Stimulated activated CD8-positive, alpha-beta memory T cell treated with anti-CD3 and anti-CD28 coated beads, Interleukin-15, amount 100 ng/mL, for 24 hours (primary cell): ENCODE results near the gene PCP2.

ENCODE experiments used
- DNase-seq: peaks from one replicate; pipeline ENCODE4 v3.0.0-alpha.2; 2020; ENCODE audit warnings: low read depth

Gene PCP2

GRCh38 chr19:7638802-7639465, 5.4 kb upstream of the PCP2 start:
- DNase-seq: no peak

- no peak for DNase-seq
Measured at GRCh38 chr19:7637374-7638256, 4.1 kb upstream of the PCP2 start.

- peak; percentile 92 for DNase-seq
Measured at GRCh38 chr19:7636691-7637373, 3.3 kb upstream of the PCP2 start, which contains the start of gene STXBP2. STXBP2 (plus strand) TSS chr19:7637110; CDS start chr19:7637150, 40 bp downstream.

- DNase-seq: no peak
Measured at GRCh38 chr19:7636317-7636690, 2.8 kb upstream of the PCP2 start.

- no peak for DNase-seq
Measured at GRCh38 chr19:7635670-7636069, 2.2 kb upstream of the PCP2 start.

- DNase-seq: no peak
Measured at GRCh38 chr19:7632340-7633203, 947 bp downstream of the PCP2 start.

GRCh38 chr19:7631577-7631976, 1.9 kb downstream of the PCP2 start:
- DNase-seq: no peak

- DNase-seq: peak; percentile 87
Measured at GRCh38 chr19:7629347-7630054, 4.0 kb downstream of the PCP2 start, which contains the start of the genes PET100 and XAB2. PET100 (plus strand) TSS chr19:7629793; CDS start chr19:7629834, 41 bp downstream. XAB2 (minus strand) TSS chr19:7629545; CDS start chr19:7629527, 18 bp downstream.

GRCh38 chr19:7628589-7629311, 4.8 kb downstream of the PCP2 start:
- DNase-seq: no peak

- DNase-seq: no peak
Measured at GRCh38 chr19:7627166-7627565, 6.4 kb downstream of the PCP2 start.

- DNase-seq: no peak
Measured at GRCh38 chr19:7625763-7626372, 7.7 kb downstream of the PCP2 start.

- no peak for DNase-seq
Measured at GRCh38 chr19:7624810-7625209, 8.7 kb downstream of the PCP2 start.

GRCh38 chr19:7623725-7624603, 9.6 kb downstream of the PCP2 start:
- DNase-seq: no peak

GRCh38 chr19:7622933-7623685, 10.4 kb downstream of the PCP2 start:
- no peak for DNase-seq

GRCh38 chr19:7620442-7621412, 12.8 kb downstream of the PCP2 start:
- no peak for DNase-seq

GRCh38 chr19:7619671-7620441, 13.7 kb downstream of the PCP2 start:
- DNase-seq: no peak
